ENCODE data around the gene TNFRSF14. TPM values are rescaled to one million over a fixed set of nuclear protein-coding genes. Genes with fewer than 3 reads are reported as not detected.
"Not testable (repeated sequence)": the region's sequence is repeated elsewhere in the genome, so short reads cannot be mapped to it uniquely, and the experiment has no call there.

The TNFRSF14 gene
- total RNA-seq, 2 donors from 2014 or later, result 111 to 145 TPM

- no peak overlapping the region for H3K9ac ChIP-seq (ENCODE audit: low read depth in 2 of 2, low read length in 2 of 2)
- TF ChIP-seq CTCF (IDR thresholded peaks at IDR 0.05), result no peak
- no peak for DNase-seq
- no peaks in the 10 kb centered on the region for H3K9me3 ChIP-seq
- no peak overlapping the region for H3K4me3 ChIP-seq
- no peak overlapping the region for H3K27ac ChIP-seq
- no peaks in the 10 kb centered on the region for H3K27me3 ChIP-seq
- no peaks in the 10 kb centered on the region for H3K36me3 ChIP-seq
- intact Hi-C loops (cut with DNase I), result no loop called here
- no peaks in the 10 kb centered on the region for H3K4me1 ChIP-seq
These were observed 14.2 kb downstream of the TNFRSF14 start for GRCh38 chr1:2570332-2570731.

- no peaks in the 10 kb centered on the region for H3K27me3 ChIP-seq
- no peaks in the 10 kb centered on the region for H3K4me1 ChIP-seq
- H3K36me3 ChIP-seq, result no peaks in the 10 kb centered on the region
- H3K9ac ChIP-seq (ENCODE audit: low read depth in 2 of 2, low read length in 2 of 2), result no peak overlapping the region
- DNase-seq, result no peak
- intact Hi-C loops (cut with DNase I), result no loop called here
- H3K27ac ChIP-seq, result no peak overlapping the region
- no peak for TF ChIP-seq CTCF (IDR thresholded peaks at IDR 0.05)
- no peak overlapping the region for H3K4me3 ChIP-seq
- no peaks in the 10 kb centered on the region for H3K9me3 ChIP-seq
These were observed 15.2 kb downstream of the TNFRSF14 start for GRCh38 chr1:2571348-2571747.

GRCh38 chr1:2573250-2573920, 17.2 kb downstream of the TNFRSF14 start:
- no peaks in the 10 kb centered on the region for H3K4me1 ChIP-seq
- no peak overlapping the region for H3K4me3 ChIP-seq
- no peak for DNase-seq
- intact Hi-C loops (cut with DNase I), result no loop called here
- H3K27me3 ChIP-seq, result no peaks in the 10 kb centered on the region
- no peak overlapping the region for H3K27ac ChIP-seq
- H3K36me3 ChIP-seq, result no peaks in the 10 kb centered on the region
- H3K9me3 ChIP-seq, result no peaks in the 10 kb centered on the region
- H3K9ac ChIP-seq (ENCODE audit: low read depth in 2 of 2, low read length in 2 of 2), result no peak overlapping the region
- no peak for TF ChIP-seq CTCF (IDR thresholded peaks at IDR 0.05)

GRCh38 chr1:2574350-2574749, 18.2 kb downstream of the TNFRSF14 start:
- no peaks in the 10 kb centered on the region for H3K9me3 ChIP-seq
- intact Hi-C loops (cut with DNase I), result no loop called here

GRCh38 chr1:2575801-2576663, 19.9 kb downstream of the TNFRSF14 start:
- Histone ChIP-seq H3K4me3 (peak overlapping the region; percentile 25), H3K9me3 (no peaks in the 10 kb centered on the region), H3K27ac (peak overlapping the region; percentile 98), H3K9ac (ENCODE audit: low read depth in 2 of 2, low read length in 2 of 2) (peak overlapping the region; percentile 20 to 89), H3K36me3 (no peaks in the 10 kb centered on the region), H3K4me1 (no peaks in the 10 kb centered on the region), H3K27me3 (no peaks in the 10 kb centered on the region)
- TF ChIP-seq CTCF (IDR thresholded peaks at IDR 0.05), result no peak
- peak; percentile 97 for DNase-seq
- intact Hi-C loops (cut with DNase I), result no loop called here

More at GRCh38 chr1:2574350-2574749, 18.2 kb downstream of the TNFRSF14 start:
- H3K36me3 ChIP-seq, result no peaks in the 10 kb centered on the region
- H3K4me3 ChIP-seq, result no peak overlapping the region
- DNase-seq, result no peak
- H3K27ac ChIP-seq, result no peak overlapping the region
- no peaks in the 10 kb centered on the region for H3K27me3 ChIP-seq
- no peaks in the 10 kb centered on the region for H3K4me1 ChIP-seq
- no peak for TF ChIP-seq CTCF (IDR thresholded peaks at IDR 0.05)
- no peak overlapping the region for H3K9ac ChIP-seq (ENCODE audit: low read depth in 2 of 2, low read length in 2 of 2)

- Histone ChIP-seq H3K4me3 (peak overlapping the region; percentile 40), H3K27ac (peak overlapping the region; percentile 96), H3K9ac (ENCODE audit: low read depth in 2 of 2, low read length in 2 of 2) (peak overlapping the region; percentile 64 to 85)
- H3K36me3 ChIP-seq; H3K4me1 ChIP-seq; H3K9me3 ChIP-seq; DNase-seq; H3K27me3 ChIP-seq; intact Hi-C loops (cut with DNase I): not testable (repeated sequence)
These were observed 21.4 kb downstream of the TNFRSF14 start for GRCh38 chr1:2577565-2578075.

Data from colonic mucosa (tissue), 4 donors.